Measurements from ENCODE around the gene ZFYVE19.

The ZFYVE19 gene

DNA sequence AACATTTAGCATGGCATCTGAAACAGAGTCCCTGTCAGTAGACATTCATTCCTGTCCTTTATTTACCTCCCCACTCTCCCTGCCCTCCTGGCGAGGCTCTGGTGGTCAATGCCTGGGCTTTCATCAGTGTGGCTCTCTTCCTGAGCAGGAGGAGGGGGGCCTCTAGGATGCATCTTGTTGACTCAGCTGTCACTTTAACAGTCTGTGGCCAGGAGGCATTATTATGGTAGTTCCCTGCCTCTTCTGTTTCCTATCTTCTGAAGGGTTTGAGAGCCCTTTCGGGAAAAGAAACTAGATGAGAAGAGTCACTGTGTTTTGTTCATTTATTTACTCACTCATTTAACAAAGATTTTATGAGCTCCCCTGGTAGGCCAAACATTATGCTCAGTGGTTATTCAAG lies 24.0 kb downstream of the ZFYVE19 start:
- H3K4me1 ChIP-seq (ENCODE audit: control insufficient read depth in 1 of 2, insufficient read depth in 1 of 2, low read depth in 1 of 2, low read length in 1 of 2): no peaks in the 10 kb centered on the region

DNA sequence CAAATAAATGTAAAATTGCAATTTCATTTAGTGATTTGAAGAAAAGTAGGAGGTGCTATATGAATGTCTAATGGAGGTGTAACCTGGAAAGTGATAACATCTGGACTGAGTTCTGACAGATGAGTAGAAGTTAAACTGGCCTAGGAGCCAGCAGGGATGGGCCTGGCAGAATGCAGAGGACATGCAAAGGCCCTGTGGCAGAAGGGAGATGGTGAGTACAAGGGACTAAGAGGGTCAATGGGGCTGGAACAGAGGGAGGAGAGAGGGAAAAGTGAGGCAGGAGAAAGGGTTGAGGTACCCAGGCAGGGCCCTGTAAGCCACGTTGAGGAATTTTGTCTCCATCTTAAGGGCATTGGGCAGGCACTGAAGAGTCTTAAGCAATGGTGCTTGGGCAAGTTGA lies 25.0 kb downstream of the ZFYVE19 start:
- TF ChIP-seq, protein P1, sequence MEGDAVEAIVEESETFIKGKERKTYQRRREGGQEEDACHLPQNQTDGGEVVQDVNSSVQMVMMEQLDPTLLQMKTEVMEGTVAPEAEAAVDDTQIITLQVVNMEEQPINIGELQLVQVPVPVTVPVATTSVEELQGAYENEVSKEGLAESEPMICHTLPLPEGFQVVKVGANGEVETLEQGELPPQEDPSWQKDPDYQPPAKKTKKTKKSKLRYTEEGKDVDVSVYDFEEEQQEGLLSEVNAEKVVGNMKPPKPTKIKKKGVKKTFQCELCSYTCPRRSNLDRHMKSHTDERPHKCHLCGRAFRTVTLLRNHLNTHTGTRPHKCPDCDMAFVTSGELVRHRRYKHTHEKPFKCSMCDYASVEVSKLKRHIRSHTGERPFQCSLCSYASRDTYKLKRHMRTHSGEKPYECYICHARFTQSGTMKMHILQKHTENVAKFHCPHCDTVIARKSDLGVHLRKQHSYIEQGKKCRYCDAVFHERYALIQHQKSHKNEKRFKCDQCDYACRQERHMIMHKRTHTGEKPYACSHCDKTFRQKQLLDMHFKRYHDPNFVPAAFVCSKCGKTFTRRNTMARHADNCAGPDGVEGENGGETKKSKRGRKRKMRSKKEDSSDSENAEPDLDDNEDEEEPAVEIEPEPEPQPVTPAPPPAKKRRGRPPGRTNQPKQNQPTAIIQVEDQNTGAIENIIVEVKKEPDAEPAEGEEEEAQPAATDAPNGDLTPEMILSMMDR (IDR thresholded peaks at IDR 0.05): no peak
- Histone ChIP-seq H3K27ac (no peak overlapping the region), H3K27me3 (peaks cover 8% of the 10 kb centered on the region), H3K4me3 (ENCODE audit: low read depth in 1 of 2, low read length in 1 of 2) (no peak overlapping the region), H3K36me3 (no peaks in the 10 kb centered on the region), H3K9me3 (no peaks in the 10 kb centered on the region), H3K4me1 (ENCODE audit: control insufficient read depth in 1 of 2, insufficient read depth in 1 of 2, low read depth in 1 of 2, low read length in 1 of 2) (no peaks in the 10 kb centered on the region)

More for the DNA sequence above, 24.0 kb downstream of the ZFYVE19 start:
- Histone ChIP-seq H3K27me3 (peaks cover 8% of the 10 kb centered on the region), H3K4me3 (ENCODE audit: low read depth in 1 of 2, low read length in 1 of 2) (no peak overlapping the region), H3K36me3 (no peaks in the 10 kb centered on the region), H3K27ac (no peak overlapping the region), H3K9me3 (no peaks in the 10 kb centered on the region)
- TF ChIP-seq, protein P1 (IDR thresholded peaks at IDR 0.05): no peak

DNA sequence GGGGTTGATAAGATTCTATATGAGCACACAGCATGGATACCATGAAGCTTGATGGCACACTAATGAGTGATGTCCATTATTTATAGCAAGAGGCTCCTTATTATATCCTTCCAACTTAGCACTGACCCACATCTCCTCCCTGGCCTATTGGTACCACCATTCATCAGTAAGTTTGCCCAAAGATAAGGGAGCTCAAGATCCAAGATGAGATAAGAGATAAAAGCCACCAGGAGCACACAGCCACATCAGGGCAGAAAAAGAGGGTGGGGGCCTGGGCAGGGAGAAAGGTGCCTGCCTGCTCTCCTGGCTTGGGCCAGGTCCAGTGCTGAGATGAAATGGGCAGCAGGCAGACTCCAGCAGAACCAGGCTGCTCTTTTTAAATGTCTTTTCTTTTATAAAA lies 26.0 kb downstream of the ZFYVE19 start:
- TF ChIP-seq, protein P1 (IDR thresholded peaks at IDR 0.05): no peak

DNA sequence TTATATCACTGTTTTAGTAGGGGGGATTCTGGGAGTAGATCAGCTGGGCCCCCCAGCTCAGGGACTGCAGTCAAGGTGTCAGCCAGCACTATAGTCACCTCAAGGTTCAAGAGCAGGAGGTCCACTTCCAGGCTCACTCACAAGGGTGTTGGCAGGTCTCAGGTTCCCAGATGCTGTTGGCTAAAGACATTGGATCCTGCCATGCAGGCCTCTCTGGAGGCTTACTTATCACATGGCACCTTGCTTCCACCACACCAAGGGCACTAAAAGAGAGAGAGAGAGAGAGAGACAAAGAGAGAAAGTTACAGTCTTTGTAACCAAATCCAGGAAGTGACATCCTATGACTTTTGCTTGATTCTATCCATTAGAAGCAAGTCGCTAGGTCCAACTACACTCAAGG lies 29.1 kb downstream of the ZFYVE19 start:
- Histone ChIP-seq H3K36me3 (no peaks in the 10 kb centered on the region), H3K27me3 (peaks cover 2% of the 10 kb centered on the region), H3K4me1 (ENCODE audit: control insufficient read depth in 1 of 2, insufficient read depth in 1 of 2, low read depth in 1 of 2, low read length in 1 of 2) (no peaks in the 10 kb centered on the region), H3K4me3 (ENCODE audit: low read depth in 1 of 2, low read length in 1 of 2) (no peak overlapping the region), H3K9me3 (no peaks in the 10 kb centered on the region), H3K27ac (no peak overlapping the region)
- TF ChIP-seq, protein P1 (IDR thresholded peaks at IDR 0.05): no peak

More for the DNA sequence above, 26.0 kb downstream of the ZFYVE19 start:
- H3K4me1 ChIP-seq (ENCODE audit: control insufficient read depth in 1 of 2, insufficient read depth in 1 of 2, low read depth in 1 of 2, low read length in 1 of 2): no peaks in the 10 kb centered on the region
- no peaks in the 10 kb centered on the region for H3K9me3 ChIP-seq
- H3K36me3 ChIP-seq: no peaks in the 10 kb centered on the region
- no peak overlapping the region for H3K27ac ChIP-seq
- H3K4me3 ChIP-seq (ENCODE audit: low read depth in 1 of 2, low read length in 1 of 2): no peak overlapping the region
- peaks cover 7% of the 10 kb centered on the region for H3K27me3 ChIP-seq

DNA sequence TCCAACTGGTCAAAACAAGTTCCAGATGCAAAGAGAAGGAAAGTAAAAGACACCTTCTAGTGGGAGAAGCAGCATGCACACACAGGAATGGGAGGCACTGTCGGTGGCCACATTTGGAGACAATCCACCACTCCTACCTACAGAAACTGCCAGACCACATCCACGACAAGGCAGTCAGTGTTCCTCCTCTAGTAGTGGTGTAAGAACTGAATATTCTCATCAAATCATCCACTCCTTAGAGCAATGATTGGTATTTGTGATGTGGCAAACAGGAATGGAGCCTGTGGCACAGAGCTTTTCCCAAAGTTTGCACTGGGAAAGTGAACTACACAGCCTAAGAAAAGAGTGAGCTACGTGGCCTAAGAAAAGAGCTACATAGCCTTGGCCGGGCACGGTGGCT lies 31.9 kb downstream of the ZFYVE19 start:
- Histone ChIP-seq H3K36me3 (no peaks in the 10 kb centered on the region), H3K4me1 (ENCODE audit: control insufficient read depth in 1 of 2, insufficient read depth in 1 of 2, low read depth in 1 of 2, low read length in 1 of 2) (peaks cover 0 to 4% of the 10 kb centered on the region in 2 experiments), H3K27me3 (peaks cover 29% of the 10 kb centered on the region), H3K4me3 (ENCODE audit: low read depth in 1 of 2, low read length in 1 of 2) (no peak overlapping the region), H3K9me3 (no peaks in the 10 kb centered on the region), H3K27ac (no peak overlapping the region)
- TF ChIP-seq, protein P1 (IDR thresholded peaks at IDR 0.05): no peak

DNA sequence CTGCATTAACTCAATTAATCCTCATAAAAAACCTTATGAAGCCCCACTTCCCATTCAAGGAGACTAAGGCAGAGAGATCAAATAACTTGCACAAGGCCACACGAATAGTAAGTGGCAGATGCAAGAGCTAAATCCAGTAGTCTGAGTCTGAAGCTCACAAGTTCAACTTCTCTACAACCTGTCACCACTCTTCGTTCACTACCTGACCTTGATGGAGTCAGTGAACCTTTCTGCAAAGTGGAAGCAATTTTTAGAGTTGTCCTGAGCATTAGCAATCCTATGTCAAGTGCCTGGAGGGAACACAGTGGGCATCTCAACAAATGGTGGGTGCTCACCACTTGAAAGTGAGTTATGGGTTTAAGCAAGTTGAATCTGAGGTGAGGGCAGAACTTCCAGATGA lies 34.9 kb downstream of the ZFYVE19 start:
- Histone ChIP-seq H3K9me3 (no peaks in the 10 kb centered on the region), H3K4me3 (ENCODE audit: low read depth in 1 of 2, low read length in 1 of 2) (no peak overlapping the region), H3K27ac (no peak overlapping the region), H3K36me3 (no peaks in the 10 kb centered on the region), H3K27me3 (peaks cover 41% of the 10 kb centered on the region), H3K4me1 (ENCODE audit: control insufficient read depth in 1 of 2, insufficient read depth in 1 of 2, low read depth in 1 of 2, low read length in 1 of 2) (peaks cover 29 to 32% of the 10 kb centered on the region in 2 experiments)
- TF ChIP-seq, protein P1 (IDR thresholded peaks at IDR 0.05): no peak

Measured in neutrophil (primary cell).